Activated CD4-positive, alpha-beta T cell treated with anti-CD3 and anti-CD28 coated beads, Interleukin-2, Interleukin-4, amounts not matched to agents 100 ng/mL and 50 ng/mL, durations not matched to agents 16 hours and 8 hours (primary cell): ENCODE results near the gene RAD18.
A peak's percentile ranks its signal among the peaks of the same experiment; 100 is the strongest.

Experiments
- DNase-seq: peaks from one replicate; pipeline ENCODE4 v3.0.0-alpha.2; 2020; ENCODE audit warnings: low spot score

Gene RAD18

GRCh38 chr3:8964436-8965370 lies 1.4 kb upstream of the RAD18 start:
- no peak for DNase-seq

- DNase-seq: no peak
Observed at GRCh38 chr3:8962226-8962861, 928 bp downstream of the RAD18 start.

DNA sequence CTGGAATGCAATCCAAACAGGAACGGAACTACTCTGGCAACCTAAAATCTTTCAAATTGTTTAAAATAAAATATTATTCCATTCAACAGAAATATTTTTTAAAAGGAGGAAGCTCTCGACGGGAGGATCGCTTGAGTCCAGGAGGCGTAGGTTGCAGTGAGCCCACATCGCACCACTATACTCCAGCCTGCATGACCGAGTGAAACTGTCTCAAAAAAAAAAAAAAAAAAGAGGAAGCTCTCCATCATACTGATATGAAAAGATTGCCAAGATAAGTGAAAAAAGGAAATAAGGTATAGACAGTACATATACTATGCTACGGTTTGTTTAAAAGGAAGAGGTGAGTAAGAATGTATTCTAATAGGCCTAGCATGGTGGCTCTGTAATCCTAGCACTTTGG lies 3.6 kb downstream of the RAD18 start:
- DNase-seq: no peak

DNA sequence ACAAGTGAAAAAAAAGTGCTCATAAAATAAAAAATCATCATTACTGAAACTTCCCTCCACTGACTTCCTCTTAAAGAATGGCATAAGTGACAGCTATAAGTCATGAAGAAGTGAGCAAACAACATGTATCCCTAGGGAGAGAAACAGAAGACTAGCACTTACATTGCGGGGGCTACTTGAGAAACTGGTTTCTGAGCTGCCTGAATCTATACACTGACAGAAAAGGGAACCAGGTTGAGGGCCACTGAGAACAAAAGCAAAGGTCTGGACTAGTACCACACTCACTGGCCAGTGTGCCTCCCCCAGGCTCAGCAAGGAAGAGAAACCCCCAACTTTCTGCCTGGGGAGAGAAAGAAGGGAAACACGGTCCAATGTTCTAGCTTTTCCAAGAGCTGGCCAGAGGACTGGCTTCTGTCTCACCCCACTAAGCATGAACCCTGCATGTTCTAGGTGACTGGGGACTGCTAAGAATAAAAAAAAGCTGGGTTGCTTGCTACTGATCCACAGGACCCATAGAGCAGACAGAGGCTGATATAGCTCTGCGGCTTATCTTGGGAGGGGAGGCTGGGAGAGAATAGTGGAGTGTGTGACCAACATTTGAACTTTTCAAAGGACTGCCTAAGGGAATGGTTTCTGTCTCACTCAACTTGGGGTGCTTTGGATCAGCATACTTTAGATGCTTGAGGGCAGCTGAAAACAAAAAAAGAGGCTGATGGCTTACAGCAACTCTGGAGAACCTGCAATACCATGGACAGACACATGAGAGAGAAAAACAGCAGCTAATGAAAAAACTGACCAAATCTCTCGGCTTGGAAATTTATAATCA lies 8.1 kb downstream of the RAD18 start:
- no peak for DNase-seq

GRCh38 chr3:8953313-8953712 lies 10.0 kb downstream of the RAD18 start:
- no peak for DNase-seq

DNA sequence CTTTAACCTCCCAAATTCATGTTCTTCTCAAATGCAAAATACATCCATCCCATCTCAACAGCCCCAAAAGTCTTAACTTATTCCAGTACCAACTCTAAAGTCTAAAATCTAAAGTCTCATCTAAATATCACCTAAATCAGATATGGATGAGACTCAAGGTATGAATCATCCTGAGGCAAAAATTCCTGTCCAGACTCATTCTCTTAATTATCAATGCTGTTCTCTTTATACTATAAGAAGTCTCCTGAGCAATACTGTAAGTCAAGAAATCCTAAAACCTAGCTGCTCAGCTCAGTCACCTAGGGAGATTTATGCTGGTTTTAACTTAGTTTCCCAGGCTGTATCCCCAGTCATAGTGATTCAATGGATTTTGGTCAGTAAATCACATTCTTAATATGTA lies 11.1 kb downstream of the RAD18 start:
- DNase-seq: no peak

- DNase-seq: no peak
Observed at GRCh38 chr3:8945890-8946600, 17.2 kb downstream of the RAD18 start.

DNA sequence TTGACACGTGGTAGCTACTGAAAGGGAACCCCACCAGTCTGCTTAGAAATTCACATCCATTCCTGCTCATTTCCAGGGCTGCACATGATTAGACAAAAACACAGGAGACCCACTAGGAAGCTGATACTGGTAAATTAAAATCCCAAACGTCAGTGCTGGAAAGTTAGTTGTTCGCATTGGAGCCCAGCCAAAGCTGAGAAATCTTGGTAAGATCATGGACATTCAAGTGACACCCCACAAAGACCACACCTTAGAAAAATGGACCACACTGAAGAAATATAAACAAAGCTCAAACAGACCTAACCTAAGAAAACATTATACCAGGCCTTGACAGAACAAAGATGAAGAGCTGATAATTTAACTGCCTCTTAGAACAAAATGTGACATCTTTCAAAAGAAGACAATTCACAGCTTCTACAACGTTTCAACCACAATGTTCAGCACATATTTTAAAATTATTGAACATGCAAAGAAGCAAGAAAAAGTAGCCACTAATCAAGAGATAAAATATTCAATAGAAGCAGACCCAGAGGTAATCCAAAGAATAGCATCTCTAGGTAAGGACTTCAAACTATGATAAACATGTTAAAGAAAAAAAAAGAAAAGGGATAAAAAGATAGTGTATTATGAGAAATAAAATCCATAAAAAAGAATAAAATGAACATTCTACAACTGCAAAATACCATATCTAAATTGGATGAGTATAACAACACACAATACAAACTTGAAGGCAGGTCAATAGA lies 20.4 kb downstream of the RAD18 start:
- DNase-seq: no peak

GRCh38 chr3:8942115-8942514 lies 21.2 kb downstream of the RAD18 start:
- no peak for DNase-seq

GRCh38 chr3:8938021-8938420 lies 25.3 kb downstream of the RAD18 start:
- peak; percentile 11 for DNase-seq

DNA sequence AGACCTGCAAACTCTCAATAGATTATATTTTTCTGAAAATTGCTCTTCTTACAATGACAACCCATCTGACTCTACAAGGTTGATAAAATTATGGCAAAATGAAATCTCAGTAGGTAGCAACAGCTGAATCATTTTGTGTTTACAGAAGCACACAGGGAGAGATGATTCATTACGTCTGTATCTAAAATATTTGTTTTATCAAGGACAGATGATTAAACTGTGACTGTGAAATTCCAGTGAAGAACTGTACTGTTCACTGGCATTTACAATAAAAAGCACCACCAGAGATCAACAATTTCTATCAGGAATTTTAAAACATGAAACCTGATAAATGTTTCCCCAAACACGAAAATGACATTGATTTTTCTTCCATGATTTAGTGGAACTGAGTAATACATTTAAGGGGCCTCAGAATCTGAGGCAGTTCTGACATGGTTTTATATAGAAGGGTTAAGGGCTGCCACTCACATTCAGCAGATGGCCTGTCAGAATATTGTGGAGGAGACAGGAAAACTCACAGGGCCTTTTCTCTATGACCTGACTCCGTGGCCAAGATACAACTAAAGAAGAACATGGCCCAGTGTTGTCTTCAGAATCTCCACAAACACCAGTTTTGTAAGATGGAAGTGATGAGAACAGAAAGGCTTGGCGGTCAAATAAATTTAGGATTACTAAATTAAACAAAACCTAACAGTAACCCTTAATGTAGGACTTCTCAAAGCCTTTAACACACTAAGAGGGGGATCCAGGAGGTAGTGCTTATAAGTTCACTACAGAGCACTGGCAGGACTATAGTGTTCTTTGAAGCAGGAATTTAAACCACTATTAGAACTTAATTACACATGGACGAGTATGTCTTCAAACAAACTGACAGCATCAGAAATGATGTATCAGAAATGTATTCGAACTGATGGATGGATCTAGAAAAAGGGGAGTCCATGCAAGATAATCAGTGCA lies 25.9 kb downstream of the RAD18 start:
- DNase-seq: no peak

- DNase-seq: no peak
Observed at GRCh38 chr3:8932507-8932906, 30.8 kb downstream of the RAD18 start.

DNA sequence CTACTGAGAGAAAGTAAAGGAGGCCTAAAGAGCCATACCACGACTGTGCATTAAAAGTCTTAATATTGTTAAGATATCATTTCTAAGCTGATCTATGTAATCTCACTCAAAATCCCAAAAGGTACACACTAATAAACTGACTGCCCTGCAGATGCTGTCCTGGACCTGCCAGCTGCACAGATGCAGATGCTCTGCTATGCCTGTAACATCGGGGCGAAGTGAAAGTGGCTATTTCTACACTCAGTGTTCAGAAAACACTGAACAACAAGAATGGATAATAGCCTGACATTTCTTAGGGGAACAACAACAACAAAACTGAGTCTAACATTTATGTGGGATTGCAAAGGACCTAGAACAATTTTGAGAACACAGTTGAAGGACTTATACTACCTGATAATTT lies 31.9 kb downstream of the RAD18 start:
- DNase-seq: no peak

- DNase-seq: no peak
Observed at GRCh38 chr3:8929860-8930259, 33.4 kb downstream of the RAD18 start.

DNA sequence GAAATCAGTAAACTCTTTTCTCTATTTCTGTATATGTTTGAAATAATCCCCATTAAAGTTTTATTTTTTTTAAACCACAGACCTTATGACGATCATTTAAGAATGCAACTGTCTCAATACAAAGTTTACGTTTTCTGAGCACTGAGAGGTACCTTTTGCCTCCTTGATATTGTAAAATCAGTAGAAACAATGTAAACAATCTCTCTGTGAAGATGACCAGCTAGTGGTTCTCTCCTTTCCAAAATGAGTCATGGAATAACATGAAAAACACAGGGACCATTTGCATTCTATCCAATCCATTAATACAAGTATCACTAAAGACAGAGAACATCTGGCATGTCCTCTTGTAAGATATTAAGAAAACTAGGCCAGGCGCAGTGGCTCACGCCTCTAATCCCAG lies 48.8 kb downstream of the RAD18 start:
- DNase-seq: no peak

DNA sequence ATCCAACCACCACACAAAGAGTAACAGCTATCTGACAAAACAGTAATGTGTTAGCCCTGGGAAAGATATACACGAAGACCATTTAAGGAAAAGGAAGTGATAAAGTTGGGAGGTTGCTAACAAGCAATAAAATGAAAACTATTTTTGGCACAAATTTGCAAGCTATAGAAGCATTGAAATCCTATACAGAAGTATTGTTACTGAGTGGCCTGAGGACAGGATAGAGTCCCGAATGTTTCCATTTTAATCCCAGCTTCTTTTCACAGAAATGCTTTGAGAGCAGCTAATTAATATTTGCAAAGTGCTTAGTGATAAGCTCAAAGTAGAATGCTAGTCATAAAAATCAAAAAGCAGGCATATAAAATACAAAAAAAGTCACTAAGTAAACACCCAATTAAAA lies 51.5 kb downstream of the RAD18 start:
- DNase-seq: no peak

DNA sequence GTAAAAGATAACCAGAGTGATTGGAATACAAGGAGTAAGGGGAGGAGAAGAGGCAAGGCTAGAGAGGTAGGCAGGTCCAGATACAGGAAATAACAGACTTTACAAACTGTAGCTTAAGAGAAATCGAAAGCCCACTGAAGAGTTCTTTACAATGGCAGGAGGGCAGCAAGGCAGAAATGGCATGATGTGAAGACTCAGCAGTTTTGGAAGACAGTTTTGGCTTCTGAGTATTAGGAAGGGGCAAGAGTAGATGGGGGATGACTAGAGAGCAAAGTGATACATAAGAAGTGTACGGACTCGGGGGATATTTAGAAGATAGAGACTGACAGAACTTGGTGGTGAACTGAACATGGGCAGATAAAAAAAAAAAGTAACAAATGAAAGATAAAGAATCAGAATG lies 54.1 kb downstream of the RAD18 start:
- DNase-seq: no peak

DNA sequence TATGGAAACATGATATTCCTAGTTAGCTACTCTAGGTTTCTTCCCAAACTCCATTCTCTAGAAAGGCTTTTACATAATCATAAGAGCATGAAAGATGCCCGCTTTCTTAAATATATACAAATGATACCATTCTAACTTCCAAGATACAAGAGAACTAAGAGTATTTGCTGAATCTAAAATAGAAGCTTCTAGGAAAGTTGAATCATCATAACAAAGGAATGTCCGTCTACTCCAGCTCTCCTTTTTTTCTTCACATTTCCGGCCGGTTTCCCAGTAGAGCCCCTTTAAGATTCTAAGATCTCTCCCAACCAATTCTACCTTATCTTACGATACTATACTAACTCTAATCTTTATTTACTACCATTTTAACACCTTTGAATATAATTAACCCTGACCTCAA lies 60.1 kb downstream of the RAD18 start:
- DNase-seq: no peak

- no peak for DNase-seq
Observed at GRCh38 chr3:8900869-8901268, 62.4 kb downstream of the RAD18 start.

DNA sequence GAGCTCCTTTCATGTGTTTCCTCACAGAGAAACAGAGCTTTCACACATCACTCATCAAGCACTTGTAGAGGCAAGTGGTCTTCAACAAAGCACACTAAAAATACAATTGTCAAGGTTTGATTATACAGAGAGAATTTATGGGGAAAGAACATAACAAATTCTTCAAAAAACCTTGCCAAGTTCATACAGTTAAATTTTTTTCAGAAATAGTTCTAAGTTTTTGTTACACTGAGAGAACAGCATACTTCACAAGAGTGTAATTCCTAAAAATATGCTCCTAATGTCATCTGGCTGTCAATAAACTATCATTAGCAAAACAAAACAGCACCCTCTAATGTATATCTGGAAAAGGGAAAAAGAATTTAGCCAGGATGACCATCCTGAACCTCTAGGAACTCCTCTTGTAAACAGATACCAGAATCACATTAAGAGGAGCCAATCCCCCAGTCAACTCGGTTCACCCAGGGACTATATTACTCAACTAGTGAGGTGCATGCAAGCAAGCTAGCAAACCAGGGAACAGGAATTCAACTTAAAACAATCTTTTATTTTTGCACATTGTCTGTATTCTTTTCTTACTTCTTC lies 63.3 kb downstream of the RAD18 start:
- no peak for DNase-seq
